Endothelial cell (in vitro differentiated cells): ENCODE data around the gene SMPD3. TPM values are rescaled to one million over a fixed set of nuclear protein-coding genes. Genes with fewer than 3 reads are reported as not detected.

Experiments used
- DNase-seq: peaks from one replicate; pipeline ENCODE4 v3.0.0; 2021; ENCODE audit warnings: low spot score
- H3K27ac Mint-ChIP-seq: one replicate; pipeline ENCODE4 v1.8.0; 2021; ENCODE audit warnings: mixed read lengths, inconsistent platforms; ENCODE audit not compliant: unreplicated experiment
- H3K27me3 Mint-ChIP-seq: one replicate; pipeline ENCODE4 v1.8.0; 2021; ENCODE audit warnings: mild to moderate bottlenecking, moderate library complexity, mixed read lengths, inconsistent platforms; ENCODE audit not compliant: unreplicated experiment
- H3K36me3 Mint-ChIP-seq: one replicate; pipeline ENCODE4 v1.8.0; 2021; ENCODE audit warnings: mild to moderate bottlenecking, low read depth, mixed read lengths, inconsistent platforms; ENCODE audit not compliant: unreplicated experiment
- H3K4me1 Mint-ChIP-seq: one replicate; pipeline ENCODE4 v1.8.0; 2021; ENCODE audit warnings: mild to moderate bottlenecking, mixed read lengths, inconsistent platforms; ENCODE audit not compliant: unreplicated experiment
- H3K4me3 Mint-ChIP-seq: one replicate; pipeline ENCODE4 v1.8.0; 2021; ENCODE audit warnings: mild to moderate bottlenecking, mixed read lengths, inconsistent platforms; ENCODE audit not compliant: unreplicated experiment
- H3K9me3 Mint-ChIP-seq: one replicate; pipeline ENCODE4 v1.8.0; 2021; ENCODE audit warnings: mixed read lengths, inconsistent platforms; ENCODE audit not compliant: unreplicated experiment
- total RNA-seq: library from RNA; stranded (reverse); fragmentation: NEBNext Ultra II Directional; extraction: Animal tissue kit (Norgen Biotek cat#: 25700); gene quantifications from one replicate; pipeline ENCODE4 v1.2.1, GENCODE V29; 2021; ENCODE audit not compliant: unreplicated experiment
- TF ChIP-seq, protein P1 (sequence below): fragments of 200-600 bp; sonication (generic); IDR thresholded peaks from one replicate; pipeline ENCODE4 v1.5.0; 2021; ENCODE audit warnings: antibody characterized with exemption; ENCODE audit not compliant: unreplicated experiment

The SMPD3 gene
- total RNA-seq, 1 donor from 2014 or later = not detected

- Mint-ChIP-seq H3K4me1 (no peaks in the 10 kb centered on the region), H3K27ac (no peak overlapping the region), H3K36me3 (no peaks in the 10 kb centered on the region), H3K27me3 (peaks cover 9% of the 10 kb centered on the region), H3K9me3 (no peaks in the 10 kb centered on the region), H3K4me3 (no peak overlapping the region)
- DNase-seq = no peak
- TF ChIP-seq, protein P1, sequence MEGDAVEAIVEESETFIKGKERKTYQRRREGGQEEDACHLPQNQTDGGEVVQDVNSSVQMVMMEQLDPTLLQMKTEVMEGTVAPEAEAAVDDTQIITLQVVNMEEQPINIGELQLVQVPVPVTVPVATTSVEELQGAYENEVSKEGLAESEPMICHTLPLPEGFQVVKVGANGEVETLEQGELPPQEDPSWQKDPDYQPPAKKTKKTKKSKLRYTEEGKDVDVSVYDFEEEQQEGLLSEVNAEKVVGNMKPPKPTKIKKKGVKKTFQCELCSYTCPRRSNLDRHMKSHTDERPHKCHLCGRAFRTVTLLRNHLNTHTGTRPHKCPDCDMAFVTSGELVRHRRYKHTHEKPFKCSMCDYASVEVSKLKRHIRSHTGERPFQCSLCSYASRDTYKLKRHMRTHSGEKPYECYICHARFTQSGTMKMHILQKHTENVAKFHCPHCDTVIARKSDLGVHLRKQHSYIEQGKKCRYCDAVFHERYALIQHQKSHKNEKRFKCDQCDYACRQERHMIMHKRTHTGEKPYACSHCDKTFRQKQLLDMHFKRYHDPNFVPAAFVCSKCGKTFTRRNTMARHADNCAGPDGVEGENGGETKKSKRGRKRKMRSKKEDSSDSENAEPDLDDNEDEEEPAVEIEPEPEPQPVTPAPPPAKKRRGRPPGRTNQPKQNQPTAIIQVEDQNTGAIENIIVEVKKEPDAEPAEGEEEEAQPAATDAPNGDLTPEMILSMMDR = no peak
Measured at GRCh38 chr16:68371706-68372380, 76.5 kb downstream of the SMPD3 start.

- TF ChIP-seq, protein P1 = no peak
- peaks cover 9% of the 10 kb centered on the region for H3K27me3 Mint-ChIP-seq
- no peak overlapping the region for H3K27ac Mint-ChIP-seq
- no peak for DNase-seq
- no peaks in the 10 kb centered on the region for H3K36me3 Mint-ChIP-seq
- H3K4me1 Mint-ChIP-seq = no peaks in the 10 kb centered on the region
- H3K4me3 Mint-ChIP-seq = no peak overlapping the region
- H3K9me3 Mint-ChIP-seq = no peaks in the 10 kb centered on the region
Measured at GRCh38 chr16:68371276-68371651, 77.0 kb downstream of the SMPD3 start.

- Mint-ChIP-seq H3K36me3 (no peaks in the 10 kb centered on the region), H3K4me1 (no peaks in the 10 kb centered on the region), H3K4me3 (no peak overlapping the region), H3K9me3 (no peaks in the 10 kb centered on the region), H3K27ac (no peak overlapping the region), H3K27me3 (peaks cover 9% of the 10 kb centered on the region)
- TF ChIP-seq, protein P1 = no peak
- no peak for DNase-seq
Measured at GRCh38 chr16:68370581-68371275, 77.6 kb downstream of the SMPD3 start.

DNA sequence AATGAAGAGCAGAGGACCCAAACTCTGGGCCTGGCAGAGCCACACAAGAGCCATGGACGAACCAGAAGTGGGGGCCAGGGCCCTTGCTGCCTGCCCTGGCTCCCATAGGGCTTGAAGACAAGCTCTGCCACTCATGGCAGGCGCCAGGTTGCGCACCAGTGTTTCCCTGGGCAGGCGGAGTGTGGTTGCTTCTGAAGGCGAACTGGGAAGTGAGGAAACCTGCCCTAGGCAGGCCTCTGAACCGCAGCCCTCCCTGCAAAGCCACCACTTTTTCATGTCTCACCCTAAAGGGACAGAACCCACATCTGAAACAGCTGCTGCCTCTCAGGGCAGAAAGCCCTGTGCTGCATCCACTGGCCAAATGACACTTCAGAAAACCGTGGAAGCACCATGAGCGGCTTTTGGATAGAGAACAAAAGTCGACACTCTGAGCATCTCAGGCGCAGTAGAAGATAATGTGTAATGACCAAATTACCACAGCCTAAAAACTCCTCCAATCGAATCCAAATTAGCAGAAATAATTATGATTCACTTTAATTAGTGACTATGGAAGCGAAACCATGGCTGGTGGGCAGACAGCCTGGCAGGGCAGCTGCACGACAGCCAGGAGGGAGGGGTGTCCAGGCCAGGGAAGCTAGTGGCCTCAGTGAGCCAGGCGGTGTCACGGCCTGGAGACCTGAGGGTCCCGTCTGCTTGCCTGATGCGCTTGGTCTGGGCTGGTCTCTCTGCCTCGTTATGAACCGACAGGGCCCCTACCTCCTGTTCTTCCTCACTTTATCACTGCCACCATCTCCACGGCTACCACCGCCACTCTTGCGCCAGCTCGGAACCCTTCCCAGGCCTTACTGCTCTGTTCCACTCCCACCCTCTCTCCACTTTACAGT, 78.4 kb downstream of the SMPD3 start:
- TF ChIP-seq, protein P1 = no peak

More for the DNA sequence above, 78.4 kb downstream of the SMPD3 start:
- DNase-seq = no peak
- Mint-ChIP-seq H3K27ac (no peak overlapping the region), H3K4me3 (no peak overlapping the region), H3K4me1 (no peaks in the 10 kb centered on the region), H3K27me3 (peaks cover 9% of the 10 kb centered on the region), H3K36me3 (no peaks in the 10 kb centered on the region), H3K9me3 (no peaks in the 10 kb centered on the region)
